IMR-90 (cell line): ENCODE measurements around the gene DNM1. TPM values are rescaled to one million over a fixed set of nuclear protein-coding genes. Genes with fewer than 3 reads are reported as not detected.

Source experiments
- ATAC-seq: fragments of 200-7000 bp; cut with Tn5 transposase; 2 replicates; pipeline ENCODE4 v1.9.1; 2020; ENCODE audit warnings: low read depth, mild to moderate bottlenecking, moderate library complexity
- BruUV-seq: library from RNA; stranded (reverse); fragments of 400-500 nt; replicated peaks from 2 replicates; lab custom pipeline; 2021; lab: Mats Ljungman, UMichigan
- CTCF ChIA-PET: fragments of 300-600 bp; formaldehyde crosslinking; extraction: SDS; loops from one replicate; lab custom pipeline; 2021; ENCODE audit warnings: antibody characterized with exemption; lab: Yijun Ruan, JAX
- POLR2A ChIA-PET: fragments of 300-600 bp; sonication (Branson Sonifier 250); formaldehyde crosslinking; loops from one replicate; lab custom pipeline; 2022; ENCODE audit warnings: antibody characterized with exemption; ENCODE audit not compliant: unreplicated experiment; lab: Charles Lee
- DNase-seq: peaks from one replicate; pipeline ENCODE4 v3.0.0; 2013
- H2AFZ ChIP-seq: replicated peaks from 2 replicates; pipeline ENCODE3; 2013; ENCODE audit warnings: low read length, mild to moderate bottlenecking; ENCODE audit not compliant: poor library complexity
- H2AK5ac ChIP-seq: 2 replicates; pipeline ENCODE4 v1.6.1; 2013; ENCODE audit warnings: low read depth, low read length, inconsistent platforms
- H2AK9ac ChIP-seq: replicated peaks from 2 replicates; pipeline ENCODE3; 2013; ENCODE audit warnings: mild to moderate bottlenecking, low read depth, low read length, moderate library complexity; ENCODE audit not compliant: poor library complexity
- H2BK120ac ChIP-seq: 2 replicates; pipeline ENCODE4 v1.6.1; 2013; ENCODE audit warnings: low read depth, low read length, inconsistent platforms
- H2BK15ac ChIP-seq: 3 replicates; pipeline ENCODE4 v1.6.1; 2013; ENCODE audit warnings: low read depth, low read length, inconsistent platforms
- H2BK20ac ChIP-seq: 2 replicates; pipeline ENCODE4 v1.6.1; 2013; ENCODE audit warnings: low read depth, mild to moderate bottlenecking, inconsistent platforms, low read length, moderate library complexity
- H2BK5ac ChIP-seq: 2 replicates; pipeline ENCODE4 v1.6.1; 2013; ENCODE audit warnings: mild to moderate bottlenecking, low read depth, low read length, inconsistent platforms; ENCODE audit not compliant: poor library complexity, severe bottlenecking
- H3K14ac ChIP-seq: replicated peaks from 2 replicates; pipeline ENCODE4 v1.6.1; 2013; ENCODE audit warnings: low read depth, low read length, inconsistent platforms
- H3K18ac ChIP-seq: 2 replicates; pipeline ENCODE4 v1.6.1; 2013; ENCODE audit warnings: low read depth, low read length, control low read depth
- H3K23ac ChIP-seq: 2 replicates; pipeline ENCODE4 v1.6.1; 2013; ENCODE audit warnings: low read depth, low read length, inconsistent platforms
- H3K27ac ChIP-seq: 2 replicates; pipeline ENCODE4 v1.5.1; 2013; ENCODE audit warnings: mild to moderate bottlenecking, control low read depth, low read length; ENCODE audit not compliant: insufficient read depth
- H3K27me3 ChIP-seq: 2 replicates; pipeline ENCODE4 v1.6.1; 2013; ENCODE audit warnings: low read length; ENCODE audit not compliant: control insufficient read depth, insufficient read depth
- H3K36me3 ChIP-seq: 2 replicates; pipeline ENCODE4 v1.6.1; 2013; ENCODE audit warnings: low read length, mixed read lengths; ENCODE audit not compliant: control insufficient read depth, insufficient read depth
- H3K4ac ChIP-seq: 2 replicates; pipeline ENCODE4 v1.6.1; 2013; ENCODE audit warnings: low read depth, low read length, inconsistent platforms
- H3K4me1 ChIP-seq: 2 replicates; pipeline ENCODE4 v1.6.1; 2013; ENCODE audit warnings: low read length, mixed read lengths; ENCODE audit not compliant: control insufficient read depth, insufficient read depth
- H3K4me2 ChIP-seq: 2 replicates; pipeline ENCODE4 v1.6.1; 2013; ENCODE audit warnings: low read depth, mild to moderate bottlenecking, control low read depth, low read length, moderate library complexity
- H3K4me3 ChIP-seq: 2 replicates; pipeline ENCODE4 v1.5.1; 2013; ENCODE audit warnings: low read depth, mild to moderate bottlenecking, control low read depth, low read length, moderate library complexity; ENCODE audit not compliant: insufficient read depth
- H3K56ac ChIP-seq: 2 replicates; pipeline ENCODE4 v1.6.1; 2013; ENCODE audit warnings: low read length, inconsistent platforms; ENCODE audit not compliant: insufficient read depth; ENCODE audit errors: extremely low read depth
- H3K79me1 ChIP-seq, 2 experiments: 2 replicates each; pipeline ENCODE4 v1.6.1; 2013; ENCODE audit warnings: low read length in 2 of 2, inconsistent platforms in 1 of 2, low read depth in 1 of 2
- H3K9ac ChIP-seq: 2 replicates; pipeline ENCODE4 v1.6.1; 2013; ENCODE audit warnings: low read depth, low read length, control low read depth
- H3K9me1 ChIP-seq: 2 replicates; pipeline ENCODE4 v1.6.1; 2013; ENCODE audit warnings: low read length, inconsistent platforms; ENCODE audit not compliant: insufficient read depth
- H3K9me3 ChIP-seq: 2 replicates; pipeline ENCODE4 v1.6.1; 2013; ENCODE audit warnings: low read length; ENCODE audit not compliant: control insufficient read depth, insufficient read depth
- H4K20me1 ChIP-seq: 2 replicates; pipeline ENCODE4 v1.6.1; 2013; ENCODE audit warnings: low read length, inconsistent platforms; ENCODE audit not compliant: insufficient read depth
- H4K5ac ChIP-seq: 2 replicates; pipeline ENCODE4 v1.6.1; 2013; ENCODE audit warnings: mild to moderate bottlenecking, low read depth, low read length, control low read depth
- H4K8ac ChIP-seq, 2 experiments: 2 replicates each; pipeline ENCODE4 v1.6.1; 2013; ENCODE audit warnings: low read depth in 2 of 2, low read length in 2 of 2, control low read depth in 1 of 2, inconsistent platforms in 1 of 2
- H4K91ac ChIP-seq: 2 replicates; pipeline ENCODE4 v1.6.1; 2013; ENCODE audit warnings: low read depth, low read length, inconsistent platforms; ENCODE audit not compliant: insufficient read depth
- BHLHE40 ChIP-seq: fragments of 150-350 bp; IDR thresholded peaks from 2 replicates; pipeline ENCODE4 v1.6.1; 2016; ENCODE audit warnings: mild to moderate bottlenecking, low read depth, low read length
- CEBPB ChIP-seq: IDR thresholded peaks from 2 replicates; pipeline ENCODE4 v1.6.1; 2012; ENCODE audit warnings: low read depth, low read length, improper control_type of control experiment
- CHD1 ChIP-seq: IDR thresholded peaks from 2 replicates; pipeline ENCODE4 v1.6.1; 2012; ENCODE audit warnings: low read depth, low read length, improper control_type of control experiment
- ELK1 ChIP-seq: fragments of 150-350 bp; IDR thresholded peaks from 2 replicates; pipeline ENCODE4 v1.6.1; 2016; ENCODE audit warnings: low read depth, mild to moderate bottlenecking, low read length, moderate library complexity, borderline replicate concordance
- FOS ChIP-seq: fragments of 150-350 bp; IDR thresholded peaks from 2 replicates; pipeline ENCODE4 v1.6.1; 2016; ENCODE audit warnings: low read depth, low read length
- MAFK ChIP-seq: IDR thresholded peaks from 2 replicates; pipeline ENCODE4 v1.6.1; 2012; ENCODE audit warnings: low read depth, low read length, improper control_type of control experiment
- MAZ ChIP-seq: IDR thresholded peaks from 2 replicates; pipeline ENCODE4 v1.6.1; 2012; ENCODE audit warnings: low read depth, mild to moderate bottlenecking, low read length, improper control_type of control experiment, moderate library complexity, borderline replicate concordance
- MXI1 ChIP-seq: IDR thresholded peaks from 2 replicates; pipeline ENCODE4 v1.6.1; 2012; ENCODE audit warnings: low read depth, mild to moderate bottlenecking, low read length, moderate library complexity, borderline replicate concordance
- NFE2L2 ChIP-seq: fragments of 150-350 bp; IDR thresholded peaks from 2 replicates; pipeline ENCODE4 v1.6.1; 2016; ENCODE audit warnings: low read depth, mild to moderate bottlenecking, low read length
- POLR2A ChIP-seq: IDR thresholded peaks from 2 replicates; pipeline ENCODE4 v1.6.1; 2012; ENCODE audit warnings: mild to moderate bottlenecking, low read depth, low read length
- RAD21 ChIP-seq: IDR thresholded peaks from 2 replicates; pipeline ENCODE4 v1.6.1; 2012; ENCODE audit warnings: low read length, improper control_type of control experiment
- RCOR1 ChIP-seq: IDR thresholded peaks from 2 replicates; pipeline ENCODE4 v1.6.1; 2012; ENCODE audit warnings: mild to moderate bottlenecking, low read length, improper control_type of control experiment; ENCODE audit not compliant: insufficient replicate concordance
- RFX5 ChIP-seq: IDR thresholded peaks from 2 replicates; pipeline ENCODE4 v1.8.0; 2012; ENCODE audit warnings: low read depth, mild to moderate bottlenecking, low read length, moderate library complexity
- SMC3 ChIP-seq: fragments of 150-350 bp; IDR thresholded peaks from 2 replicates; pipeline ENCODE4 v1.6.1; 2016; ENCODE audit warnings: low read depth, mild to moderate bottlenecking, antibody characterized with exemption, low read length, moderate library complexity
- WGBS, 2 experiments: methylation state at CpG; one replicate each; pipeline versions ENCODE4 v1.1.5 to v1.1.7; 2013; ENCODE audit warnings: missing lambda C conversion rate in 2 of 2; ENCODE audit not compliant: insufficient read length in 1 of 2; ENCODE audit errors: extremely low coverage in 2 of 2; 5-methylcytosine and 5-hydroxymethylcytosine counted together
- dilution Hi-C: fragments of 300-500 bp; cut with HindIII; formaldehyde crosslinking; loops from one replicate; pipeline ENCODE4 v1.14.3; 2018; ENCODE audit warnings: low sequenced_read_pairs; ENCODE audit not compliant: unreplicated experiment
- in situ Hi-C: fragments of 300-500 bp; cut with MboI; formaldehyde crosslinking; loops from 3 replicates; pipeline ENCODE4 v1.14.3; 2019; ENCODE audit warnings: low sequenced_read_pairs, inconsistent platforms, mixed read lengths
- intact Hi-C: fragments of 100-400 bp; cut with micrococcal nuclease; formaldehyde crosslinking; loops from 2 replicates; pipeline ENCODE4 v1.10.0; 2022
- polyA plus RNA-seq, 3 experiments: library from polyadenylated mRNA; depleted of rRNA; stranded (reverse); fragments of >200 nt; gene quantifications; 2 replicates each; pipeline ENCODE4 v1.2.3, GENCODE V29; 2012; ENCODE audit warnings: low replicate concordance in 1 of 3
- total RNA-seq: library from RNA; depleted of rRNA; stranded (reverse); fragments of >200 nt; gene quantifications from 2 replicates; pipeline ENCODE4 v1.2.3, GENCODE V29; 2012

DNM1 gene
- total and polyA plus RNA-seq, 2 of the 4 experiments (the other 2 are of a cell fraction), result 13.6 to 17.7 TPM

- TF ChIP-seq MAZ (no peak), RFX5 (no peak)
Measured at GRCh38 chr9:128190516-128191405, 12.4 kb upstream of the DNM1 start (continued).

GRCh38 chr9:128191406-128192046, 11.7 kb upstream of the DNM1 start, which contains the start of gene CIZ1:
TSS of gene CIZ1 (minus strand) at chr9:128191572. CDS start at chr9:128190857, 715 bp downstream.
- H2AFZ ChIP-seq, result peak within 1 kb of the TSS; percentile 97
- no TSS peak for BruUV-seq
- peaks cover 15% of the 10 kb centered on the region for H3K36me3 ChIP-seq
- WGBS, 2 experiments, result 0% methylated on average over 15 of the region's 71 CpGs; no CpG with 5 or more reads in 1 of the 2 experiments
- peak within 1 kb of the TSS; percentile 92 for H3K4me3 ChIP-seq
- H2BK5ac ChIP-seq, result peak within 1 kb of the TSS; percentile 72
- peak within 1 kb of the TSS; percentile 96 for H2AK9ac ChIP-seq
- peak within 1 kb of the TSS; percentile 91 for H3K4me2 ChIP-seq
- POLR2A ChIA-PET, result interaction anchor here (0.6 kb wide), 3 partner anchors 18 to 92 kb away, joined by 3 to 4 read pairs (median 3); no protein-coding TSS in a partner anchor
- H2BK120ac ChIP-seq, result peak within 1 kb of the TSS; percentile 48; the same call in 1 of the 2 replicates
- H3K27me3 ChIP-seq, result no peaks in the 10 kb centered on the region
- intact Hi-C loops (no loop called here), in situ Hi-C loops (no loop called here), dilution Hi-C loops (no loop called here)
- H3K14ac ChIP-seq, result peak within 1 kb of the TSS; percentile 95
- H2BK15ac ChIP-seq, result no peak within 1 kb of the TSS; the same call in 2 of the 3 replicates
- DNase-seq, result peak; percentile 68
- H4K5ac ChIP-seq, result peak within 1 kb of the TSS; percentile 73
- H3K9me3 ChIP-seq, result no peaks in the 10 kb centered on the region
- peak within 1 kb of the TSS; percentile 85 for H3K9ac ChIP-seq
- peak; percentile 96 for ATAC-seq
- CTCF ChIA-PET, result no interaction called here
- H3K56ac ChIP-seq, result peak within 1 kb of the TSS; percentile 71
- no peaks in the 10 kb centered on the region for H4K20me1 ChIP-seq
- H3K27ac ChIP-seq, result peak within 1 kb of the TSS; percentile 83
- H4K91ac ChIP-seq, result peak within 1 kb of the TSS; percentile 70
- H4K8ac ChIP-seq, result peak within 1 kb of the TSS; percentile 93 to 99
- peak within 1 kb of the TSS; percentile 96 for H3K23ac ChIP-seq
- 0 out of 2 replicates have a peak, but pooled peaks cover 7% of the 10 kb centered on the region for H3K9me1 ChIP-seq
- H3K4me1 ChIP-seq, result peaks cover 10% of the 10 kb centered on the region
- peak within 1 kb of the TSS; percentile 86 for H2AK5ac ChIP-seq
- H3K79me1 ChIP-seq, result peaks cover 18 to 39% of the 10 kb centered on the region in 2 experiments
- H2BK20ac ChIP-seq, result no peak within 1 kb of the TSS
- peak within 1 kb of the TSS; percentile 29; the same call in 1 of the 2 replicates for H3K18ac ChIP-seq
- peak within 1 kb of the TSS; percentile 92 for H3K4ac ChIP-seq
- peak; percentile 93 for TF ChIP-seq MAZ
- no peak for TF ChIP-seq RFX5
- peak; percentile 82 for TF ChIP-seq POLR2A
- no peak for TF ChIP-seq ELK1
- no peak for TF ChIP-seq CEBPB
- no peak for TF ChIP-seq FOS
- no peak; the same call in 1 of the 2 replicates for TF ChIP-seq SMC3
- TF ChIP-seq RAD21, result no peak
- TF ChIP-seq MXI1, result peak; percentile 61; the same call in 1 of the 2 replicates
- TF ChIP-seq BHLHE40, result peak; percentile 6; the same call in 1 of the 2 replicates
- no peak for TF ChIP-seq RCOR1
- no peak for TF ChIP-seq CHD1
- TF ChIP-seq NFE2L2, result no peak
- no peak for TF ChIP-seq MAFK
